Forelimb muscle (tissue), 1 donor: ENCODE results near the gene TNFRSF19. TPM values are rescaled to one million over a fixed set of nuclear protein-coding genes. Genes with fewer than 3 reads are reported as not detected.

Source experiments
- DNase-seq: peaks from one replicate; pipeline ENCODE4 v3.0.0-alpha.2; 2013; ENCODE audit warnings: low read depth
- polyA plus RNA-seq: library from polyadenylated mRNA; unstranded; fragments of 120-200 nt; gene quantifications from one replicate; pipeline ENCODE4 v1.2.1, GENCODE V29; 2013; ENCODE audit not compliant: insufficient read length

TNFRSF19 gene
- polyA plus RNA-seq, 1 donor: 20.6 TPM

- no peak for DNase-seq
Measured at GRCh38 chr13:23683084-23683483, 112.9 kb downstream of the TNFRSF19 start.

GRCh38 chr13:23684647-23685046 lies 114.4 kb downstream of the TNFRSF19 start:
- DNase-seq: no peak

GRCh38 chr13:23685416-23685815 lies 115.2 kb downstream of the TNFRSF19 start:
- DNase-seq: no peak

GRCh38 chr13:23686948-23687347 lies 116.7 kb downstream of the TNFRSF19 start:
- DNase-seq: no peak

GRCh38 chr13:23687614-23688013 lies 117.4 kb downstream of the TNFRSF19 start:
- no peak for DNase-seq

DNA sequence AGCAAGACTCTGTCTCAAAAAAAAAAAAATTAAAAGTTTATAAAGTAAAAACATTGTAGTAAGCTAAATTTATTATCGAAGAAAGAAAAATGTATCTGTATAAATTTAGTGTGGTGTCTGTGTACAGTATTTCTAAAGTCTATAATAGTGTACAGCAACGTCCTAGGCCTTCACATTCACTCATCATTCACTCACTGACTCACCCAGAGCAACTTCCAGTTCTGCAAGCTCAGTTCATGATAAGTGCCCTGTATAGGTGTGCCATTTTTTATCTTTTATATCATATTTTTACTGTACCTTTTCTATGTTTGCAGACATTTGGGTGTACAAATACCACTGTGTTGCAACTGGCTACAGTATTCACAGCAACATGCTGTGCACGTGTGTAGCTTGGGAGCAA lies 118.1 kb downstream of the TNFRSF19 start:
- no peak for DNase-seq

DNA sequence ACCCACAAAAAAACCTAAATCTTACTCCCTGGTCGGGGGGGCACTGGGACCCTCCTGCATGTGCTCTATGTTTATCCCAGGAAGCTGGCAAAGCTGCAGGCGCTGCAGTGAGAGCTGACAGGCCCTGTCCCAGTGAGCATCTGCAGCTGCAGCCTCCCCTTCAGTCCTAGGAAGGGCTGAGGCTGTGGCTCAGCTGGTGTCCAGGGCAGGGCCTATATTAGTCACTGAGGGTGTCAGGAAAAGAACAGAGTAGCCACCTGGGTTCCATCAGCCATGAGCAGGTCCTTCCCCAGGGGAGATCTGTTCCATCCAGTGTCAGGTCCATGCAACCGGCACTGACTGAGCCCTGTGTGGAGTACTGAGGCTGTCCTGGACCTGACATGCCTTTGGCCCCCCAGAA lies 120.5 kb downstream of the TNFRSF19 start:
- DNase-seq: no peak

DNA sequence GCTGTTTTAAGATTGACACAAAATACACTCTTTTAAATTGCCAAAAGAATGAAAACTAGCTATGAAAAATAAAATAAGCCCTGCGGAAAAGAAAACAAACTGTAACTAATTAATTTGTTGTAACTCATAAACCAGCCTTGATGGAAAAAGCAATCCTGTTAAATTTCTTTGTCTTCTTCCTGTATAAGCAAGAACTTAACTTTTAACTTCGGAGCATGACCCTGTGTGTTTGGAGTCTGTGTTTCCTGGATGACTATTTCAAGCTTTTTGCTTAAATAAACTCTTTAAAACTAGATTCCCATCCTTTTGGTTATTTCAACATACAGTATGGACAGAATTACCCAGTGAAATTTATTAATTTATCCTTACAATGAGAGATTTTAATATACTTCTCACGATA lies 122.6 kb downstream of the TNFRSF19 start:
- DNase-seq: no peak

- no peak for DNase-seq
Measured at GRCh38 chr13:23695196-23695595, 125.0 kb downstream of the TNFRSF19 start.

DNA sequence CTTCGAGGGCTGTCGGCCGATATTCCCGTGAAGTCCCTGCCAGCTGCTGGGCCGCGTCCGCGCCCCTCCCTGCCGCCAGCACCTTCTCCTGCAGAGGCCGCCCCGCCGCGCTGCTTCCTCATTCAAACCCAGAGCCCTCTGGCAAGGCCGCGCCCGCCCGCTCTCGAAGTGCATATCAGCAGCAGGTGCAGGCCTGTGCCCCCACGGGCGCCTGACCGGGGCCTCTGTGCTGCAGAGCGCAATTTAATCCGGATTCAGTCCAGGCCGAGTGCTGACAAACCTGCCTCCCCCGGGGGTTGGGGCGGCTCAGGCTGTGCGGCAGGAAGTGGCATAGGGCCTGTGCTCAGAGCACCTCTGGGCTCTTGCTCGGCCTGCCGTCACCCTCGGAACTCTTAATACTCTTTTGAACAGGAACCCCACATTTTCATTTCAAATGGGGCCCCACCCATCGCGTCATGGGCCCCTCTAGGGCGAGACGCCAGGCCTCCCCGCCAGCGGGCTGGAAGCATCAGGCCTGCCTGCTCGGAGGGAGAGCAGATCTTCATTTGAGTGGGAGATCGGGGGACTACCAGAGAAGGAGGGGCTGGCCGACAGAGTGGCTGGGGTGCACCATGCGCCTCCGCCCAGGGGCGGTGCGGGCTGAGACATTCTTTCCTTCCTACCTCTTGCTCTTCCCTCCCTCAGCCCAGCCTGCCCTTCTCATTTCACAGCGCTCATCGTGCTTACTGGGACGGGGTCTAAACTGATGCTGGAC lies 125.7 kb downstream of the TNFRSF19 start:
- no peak for DNase-seq

GRCh38 chr13:23696610-23697009 lies 126.4 kb downstream of the TNFRSF19 start:
- no peak for DNase-seq

GRCh38 chr13:23697772-23698313 lies 127.6 kb downstream of the TNFRSF19 start:
- no peak for DNase-seq

GRCh38 chr13:23699271-23699670 lies 129.1 kb downstream of the TNFRSF19 start:
- DNase-seq: no peak

DNA sequence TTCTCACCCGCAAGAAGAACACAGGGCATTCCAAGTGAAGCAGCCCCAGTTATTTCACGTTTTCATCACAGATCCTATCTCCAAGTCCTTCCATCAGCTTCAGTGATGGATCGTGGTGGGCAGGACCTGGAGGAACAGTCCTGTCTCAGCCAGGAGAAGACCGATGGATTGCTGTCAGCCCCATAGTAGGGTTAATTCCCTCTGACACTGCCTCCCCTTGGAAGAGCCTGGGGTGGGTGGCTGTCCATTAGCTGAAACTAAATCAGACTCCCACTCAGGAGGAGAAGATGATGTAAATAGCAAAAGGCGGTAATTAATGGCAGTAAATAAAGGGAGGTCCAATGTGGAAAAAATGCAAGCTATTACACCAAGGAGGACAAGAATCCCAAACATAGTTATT lies 131.0 kb downstream of the TNFRSF19 start:
- DNase-seq: no peak

- DNase-seq: peak; percentile 65
Measured at GRCh38 chr13:23701636-23702035, 131.4 kb downstream of the TNFRSF19 start.

GRCh38 chr13:23703246-23703860 lies 133.1 kb downstream of the TNFRSF19 start:
- DNase-seq: no peak

DNA sequence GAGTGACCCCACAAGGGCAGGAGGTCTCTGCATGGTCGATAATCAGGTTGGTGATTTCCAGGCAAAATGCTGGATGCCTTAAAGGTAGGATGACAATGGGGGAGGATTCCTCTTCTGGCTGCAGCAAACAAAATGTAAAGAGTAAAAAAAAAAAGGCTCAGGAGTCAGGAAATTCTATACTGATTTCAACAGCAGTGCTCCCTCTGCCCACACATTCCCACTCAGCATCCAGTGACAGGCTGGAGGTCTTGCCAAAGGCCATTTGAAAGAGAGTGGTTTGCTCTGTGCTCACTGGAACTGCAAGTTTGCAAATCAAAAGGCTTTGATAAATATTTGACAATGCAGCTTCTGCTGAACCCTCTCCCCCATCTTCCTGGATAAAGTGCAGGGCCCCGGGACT lies 135.4 kb downstream of the TNFRSF19 start:
- DNase-seq: no peak

DNA sequence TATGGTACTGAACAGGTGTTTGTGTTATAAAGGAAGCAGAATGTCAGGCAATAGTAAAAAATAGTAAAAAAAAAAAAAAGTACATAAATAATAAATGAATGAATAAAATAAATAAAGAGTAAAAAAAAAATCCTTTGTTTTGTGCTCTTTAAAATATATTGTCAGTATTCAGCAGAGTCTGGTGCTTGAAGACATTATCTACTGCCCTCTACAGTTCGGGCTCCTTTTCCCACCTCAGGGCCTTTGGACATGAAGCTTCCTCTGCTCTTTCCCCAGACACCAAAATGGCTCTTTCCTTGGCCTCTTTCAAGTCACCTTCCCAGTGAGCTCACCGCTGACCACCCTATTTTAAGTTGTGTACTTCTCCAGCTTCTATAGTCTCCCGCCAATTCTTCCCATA lies 137.5 kb downstream of the TNFRSF19 start:
- no peak for DNase-seq

DNA sequence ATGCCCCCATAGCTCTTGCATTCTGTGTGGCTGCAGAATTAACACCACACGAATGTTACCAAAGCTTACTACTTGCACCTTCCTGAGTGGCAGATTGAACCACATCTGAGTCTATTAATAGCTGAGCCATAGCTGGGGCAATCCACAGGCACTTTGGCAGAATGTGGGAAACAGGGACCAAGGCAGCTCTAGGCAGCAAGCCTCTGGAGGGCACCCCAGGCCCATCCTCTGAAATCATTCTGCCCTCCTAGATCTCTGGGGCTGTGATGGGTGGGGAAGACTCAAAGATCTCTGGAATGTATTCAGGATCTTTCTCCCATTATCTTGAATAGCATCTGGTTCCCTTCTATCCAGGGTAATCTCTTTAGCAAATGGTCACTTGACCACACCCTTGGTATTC lies 139.3 kb downstream of the TNFRSF19 start:
- DNase-seq: no peak

DNA sequence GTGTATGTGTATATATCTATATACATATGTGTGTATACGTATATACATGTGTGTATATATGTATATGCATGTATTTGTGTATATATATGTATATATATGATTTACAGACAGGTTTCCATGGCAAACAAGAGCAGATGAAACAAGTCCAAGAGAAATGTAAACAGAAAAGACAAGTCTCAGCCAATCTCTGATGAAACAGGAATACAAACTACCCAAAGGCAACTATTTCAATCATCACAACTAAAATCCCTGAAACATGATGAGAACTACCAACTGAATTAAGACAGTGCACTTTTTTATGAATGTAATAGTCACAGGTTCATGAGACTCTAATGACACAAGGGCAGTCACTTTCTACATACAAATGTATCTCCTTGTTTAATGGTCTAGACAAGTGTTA lies 140.2 kb downstream of the TNFRSF19 start:
- no peak for DNase-seq

GRCh38 chr13:23711355-23711754 lies 141.1 kb downstream of the TNFRSF19 start:
- DNase-seq: no peak

DNA sequence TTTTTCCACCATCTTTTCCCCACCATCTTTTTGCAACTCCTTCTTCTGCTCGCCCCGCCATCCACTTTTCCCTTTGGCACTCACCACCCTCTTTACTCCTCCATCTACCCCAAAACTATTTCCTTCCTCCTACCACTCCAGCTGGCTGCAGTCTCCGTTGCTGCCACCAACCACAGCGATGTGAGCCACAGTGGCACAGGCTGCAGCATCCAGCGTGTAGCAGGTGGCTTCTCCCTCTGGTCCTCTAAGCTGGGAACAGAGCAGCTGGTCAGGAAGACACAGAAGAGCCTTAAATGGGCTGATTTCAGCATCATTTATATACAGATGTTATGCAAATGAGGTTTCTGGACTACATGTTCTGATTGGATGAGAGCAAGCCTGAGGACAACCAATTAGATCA lies 144.5 kb downstream of the TNFRSF19 start:
- no peak for DNase-seq

DNA sequence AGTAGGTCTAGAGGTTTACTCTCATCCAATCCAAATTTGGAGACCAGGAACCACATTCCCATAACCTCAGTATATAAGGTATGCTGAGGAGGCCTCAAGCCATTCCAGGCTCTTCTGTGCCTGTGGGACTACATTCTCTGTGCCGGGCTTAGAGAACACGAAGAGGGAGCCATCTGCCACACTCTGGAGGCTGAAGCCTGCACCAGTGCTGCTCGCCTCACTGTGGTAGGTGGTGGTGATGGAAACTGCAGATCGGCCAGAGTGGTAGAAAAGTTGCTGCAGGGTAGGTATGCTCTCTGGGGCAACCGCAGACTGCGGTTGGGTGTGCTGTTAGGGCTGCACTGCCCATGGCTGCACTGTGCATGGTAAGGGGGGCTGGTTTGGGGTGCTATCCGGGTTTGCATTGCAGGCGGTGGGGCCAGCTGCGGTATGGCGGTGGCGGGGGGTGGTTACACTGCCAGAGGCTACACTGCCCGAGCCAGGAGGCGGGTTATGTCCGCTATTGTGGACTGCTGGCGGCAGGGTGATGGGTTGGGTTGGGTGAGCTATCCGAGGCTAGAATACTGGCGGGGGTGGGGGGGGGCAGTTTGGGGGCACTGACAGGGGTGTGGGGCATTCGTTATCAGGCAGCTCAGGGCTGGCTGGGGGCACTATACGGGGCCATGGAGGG lies 145.0 kb downstream of the TNFRSF19 start:
- DNase-seq: no peak
